ENCODE measurements around the gene GBP1.

Gene GBP1

DNA sequence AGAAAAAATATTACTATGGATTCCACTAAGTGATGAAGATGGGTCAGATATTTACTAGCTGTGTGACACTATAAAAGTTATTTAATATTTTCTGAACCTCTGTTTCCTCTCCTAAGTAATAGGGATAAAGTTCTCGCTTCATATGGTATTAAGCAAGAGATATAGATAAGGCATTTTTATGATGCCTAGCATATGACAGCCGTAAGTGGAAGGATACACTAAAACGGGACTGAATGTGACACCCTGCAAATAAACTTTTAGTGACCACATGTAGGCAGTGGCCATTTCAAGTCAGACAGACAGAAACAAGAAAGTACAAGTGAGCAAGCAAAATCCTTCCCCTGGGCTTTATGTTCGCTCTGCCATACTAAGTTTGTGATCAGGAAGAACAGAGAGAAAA, 56.5 kb downstream of the GBP1 start:
- DNase-seq (ENCODE audit: low read depth): no peak

DNA sequence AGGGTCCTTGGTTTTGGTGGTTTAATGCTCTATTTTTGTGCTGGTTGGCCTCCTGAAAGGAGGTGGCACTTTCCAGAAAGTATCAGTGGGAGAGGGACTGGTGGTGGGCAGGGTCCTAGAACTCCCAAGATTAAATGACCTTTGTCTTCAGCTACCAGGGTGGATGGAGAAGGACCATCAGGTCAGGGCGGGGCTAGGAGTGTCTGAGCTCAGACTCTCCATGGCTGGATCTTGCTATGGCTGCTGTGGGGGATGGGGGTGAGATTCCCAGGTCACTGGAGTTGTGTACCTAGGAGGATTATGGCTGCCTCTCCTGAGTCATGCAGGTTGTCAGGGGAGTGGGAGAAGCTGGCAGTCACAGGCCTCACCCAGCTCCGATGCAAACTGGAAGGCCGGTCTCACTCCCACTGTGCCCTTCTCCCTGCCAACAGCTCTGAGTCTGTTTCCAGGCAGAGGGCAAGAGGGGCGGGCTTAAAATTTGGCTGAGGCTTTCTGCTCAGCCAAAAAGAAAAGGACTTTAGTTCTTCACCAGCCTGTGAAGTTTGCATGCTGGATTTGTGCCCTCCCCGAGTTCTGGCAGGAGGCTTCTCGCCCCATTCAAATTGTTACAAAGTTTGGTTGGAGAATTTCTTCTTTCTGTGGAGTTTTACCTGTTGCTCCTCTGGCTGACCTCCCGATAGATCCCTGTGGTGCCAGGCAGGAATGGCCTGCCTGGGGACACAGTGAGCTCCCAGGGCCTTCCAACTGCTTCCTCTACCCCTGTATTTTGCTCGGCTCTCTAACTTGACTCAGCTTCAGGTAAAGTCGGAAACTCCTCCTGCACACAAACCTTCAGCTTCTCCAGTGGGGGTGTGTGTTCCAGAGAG, 59.5 kb downstream of the GBP1 start:
- no peak for DNase-seq (ENCODE audit: low read depth)

Measured in T follicular helper cell (primary cell).